Measurements from ENCODE around the gene PPM1L.

PPM1L gene

GRCh38 chr3:160765211-160765610 is 9.2 kb downstream of the PPM1L start:
- no peak for DNase-seq

- DNase-seq, result no peak
Observed at GRCh38 chr3:160768031-160768430, 12.0 kb downstream of the PPM1L start.

GRCh38 chr3:160768918-160769317 is 12.9 kb downstream of the PPM1L start:
- no peak for DNase-seq

- no peak for DNase-seq
Observed at GRCh38 chr3:160771811-160772459, 15.9 kb downstream of the PPM1L start.

GRCh38 chr3:160773722-160774121 is 17.7 kb downstream of the PPM1L start:
- DNase-seq, result peak in 2 of 4 experiments; percentile 24 to 40

- no peak for DNase-seq
Observed at GRCh38 chr3:160774172-160774571, 18.1 kb downstream of the PPM1L start.

GRCh38 chr3:160778480-160778879 is 22.4 kb downstream of the PPM1L start:
- DNase-seq, result no peak

- no peak for DNase-seq
Observed at GRCh38 chr3:160779040-160779439, 23.0 kb downstream of the PPM1L start.

- peak; percentile 41 to 83 (median 68) for DNase-seq
Observed at GRCh38 chr3:160780245-160780644, 24.2 kb downstream of the PPM1L start.

GRCh38 chr3:160781402-160781801 is 25.4 kb downstream of the PPM1L start:
- DNase-seq, result no peak

- no peak for DNase-seq
Observed at GRCh38 chr3:160781863-160782262, 25.8 kb downstream of the PPM1L start.

GRCh38 chr3:160784853-160785252 is 28.8 kb downstream of the PPM1L start:
- DNase-seq, result no peak

GRCh38 chr3:160790726-160791125 is 34.7 kb downstream of the PPM1L start:
- DNase-seq, result no peak

GRCh38 chr3:160792540-160792939 is 36.5 kb downstream of the PPM1L start:
- DNase-seq, result peak in 2 of 4 experiments; percentile 18 to 62

GRCh38 chr3:160793722-160794252 is 37.8 kb downstream of the PPM1L start:
- DNase-seq, result no peak

- no peak for DNase-seq
Observed at GRCh38 chr3:160796089-160796812, 40.2 kb downstream of the PPM1L start.

GRCh38 chr3:160796813-160797164 is 40.8 kb downstream of the PPM1L start:
- no peak for DNase-seq

GRCh38 chr3:160797356-160797755 is 41.3 kb downstream of the PPM1L start:
- no peak for DNase-seq

- DNase-seq, result peak; percentile 86 to 95 (median 92)
Observed at GRCh38 chr3:160801386-160802118, 45.5 kb downstream of the PPM1L start.

GRCh38 chr3:160804762-160805161 is 48.7 kb downstream of the PPM1L start:
- DNase-seq, result peak; percentile 46 to 84 (median 68)

- DNase-seq, result peak in 3 of 4 experiments; percentile 9 to 30 (median 26)
Observed at GRCh38 chr3:160806094-160806493, 50.1 kb downstream of the PPM1L start.

GRCh38 chr3:160806686-160807085 is 50.7 kb downstream of the PPM1L start:
- DNase-seq, result no peak

- no peak for DNase-seq
Observed at GRCh38 chr3:160808838-160809237, 52.8 kb downstream of the PPM1L start.
